H9 (cell line): ENCODE data around the gene GNAT3. TPM values are rescaled to one million over a fixed set of nuclear protein-coding genes. Genes with fewer than 3 reads are reported as not detected.

Source experiments
- DNase-seq: peaks from one replicate; pipeline ENCODE4 v3.0.0-alpha.2; 2017
- H2AFZ ChIP-seq: one replicate; pipeline ENCODE4 v1.6.1; 2013; ENCODE audit warnings: mild to moderate bottlenecking, low read length, control low read depth, moderate library complexity
- H2AK5ac ChIP-seq: 2 replicates; pipeline ENCODE4 v1.6.1; 2013; ENCODE audit warnings: low read length, control low read depth, mixed read lengths; ENCODE audit not compliant: insufficient read length
- H2BK120ac ChIP-seq: one replicate; pipeline ENCODE4 v1.6.1; 2013; ENCODE audit warnings: low read depth, mild to moderate bottlenecking, low read length, control low read depth, inconsistent platforms; ENCODE audit not compliant: poor library complexity, severe bottlenecking
- H2BK12ac ChIP-seq: 2 replicates; pipeline ENCODE4 v1.6.1; 2013; ENCODE audit warnings: low read length, control low read depth, mixed read lengths, low read depth; ENCODE audit not compliant: insufficient read length
- H2BK15ac ChIP-seq: 2 replicates; pipeline ENCODE4 v1.6.1; 2013; ENCODE audit warnings: low read depth, low read length, control low read depth
- H2BK20ac ChIP-seq: one replicate; pipeline ENCODE4 v1.6.1; 2013; ENCODE audit warnings: low read depth, mild to moderate bottlenecking, low read length, control low read depth, inconsistent platforms; ENCODE audit not compliant: poor library complexity, severe bottlenecking
- H2BK5ac ChIP-seq: 2 replicates; pipeline ENCODE4 v1.6.1; 2013; ENCODE audit warnings: low read length, control low read depth, mixed read lengths; ENCODE audit not compliant: insufficient read length
- H3K14ac ChIP-seq: 2 replicates; pipeline ENCODE4 v1.6.1; 2013; ENCODE audit warnings: low read length, control low read depth; ENCODE audit not compliant: insufficient read depth
- H3K18ac ChIP-seq: 2 replicates; pipeline ENCODE4 v1.6.1; 2013; ENCODE audit warnings: low read depth, mild to moderate bottlenecking, mixed read lengths, low read length, control low read depth; ENCODE audit not compliant: insufficient read length
- H3K23ac ChIP-seq: 2 replicates; pipeline ENCODE4 v1.6.1; 2013; ENCODE audit warnings: low read length, control low read depth, mixed read lengths, low read depth; ENCODE audit not compliant: insufficient read length
- H3K23me2 ChIP-seq: 2 replicates; pipeline ENCODE4 v1.6.1; 2013; ENCODE audit warnings: low read depth, mild to moderate bottlenecking, mixed read lengths, low read length, control low read depth; ENCODE audit not compliant: insufficient read length, poor library complexity, severe bottlenecking
- H3K27ac ChIP-seq: 2 replicates; pipeline ENCODE4 v1.5.1; 2013; ENCODE audit warnings: low read length, control low read depth, mixed read lengths, low read depth; ENCODE audit not compliant: insufficient read length
- H3K27me3 ChIP-seq: 2 replicates; pipeline ENCODE4 v1.6.1; 2013; ENCODE audit warnings: low read length, control low read depth, inconsistent platforms; ENCODE audit not compliant: insufficient read depth
- H3K4ac ChIP-seq: 2 replicates; pipeline ENCODE4 v1.6.1; 2013; ENCODE audit warnings: low read depth, mild to moderate bottlenecking, control low read depth, inconsistent platforms, low read length, moderate library complexity
- H3K4me1 ChIP-seq: 2 replicates; pipeline ENCODE4 v1.6.1; 2013; ENCODE audit warnings: low read length, control low read depth, inconsistent platforms; ENCODE audit not compliant: insufficient read depth
- H3K4me2 ChIP-seq: 2 replicates; pipeline ENCODE4 v1.6.1; 2013; ENCODE audit warnings: low read length, control low read depth, mixed read lengths; ENCODE audit not compliant: insufficient read length, insufficient read depth
- H3K56ac ChIP-seq: 2 replicates; pipeline ENCODE4 v1.6.1; 2013; ENCODE audit warnings: low read depth, mild to moderate bottlenecking, mixed read lengths, low read length, control low read depth; ENCODE audit not compliant: insufficient read length
- H3K79me1 ChIP-seq: 2 replicates; pipeline ENCODE4 v1.6.1; 2013; ENCODE audit warnings: low read depth, mild to moderate bottlenecking, moderate library complexity, low read length, control low read depth, inconsistent platforms; ENCODE audit not compliant: insufficient read depth, poor library complexity, severe bottlenecking
- H3K79me2 ChIP-seq: 2 replicates; pipeline ENCODE4 v1.6.1; 2013; ENCODE audit warnings: low read length, control low read depth, inconsistent platforms; ENCODE audit not compliant: insufficient read depth
- H3K9ac ChIP-seq: 2 replicates; pipeline ENCODE4 v1.6.1; 2013; ENCODE audit warnings: low read length, control low read depth, mixed read lengths; ENCODE audit not compliant: insufficient read length; ENCODE audit errors: extremely low read depth
- H3K9me3 ChIP-seq: one replicate; pipeline ENCODE4 v1.6.1; 2013; ENCODE audit warnings: low read depth, low read length, inconsistent platforms; ENCODE audit not compliant: control insufficient read depth
- H3T11ph ChIP-seq: one replicate; pipeline ENCODE4 v1.6.1; 2013; ENCODE audit warnings: mild to moderate bottlenecking, low read length, control low read depth, inconsistent platforms
- H4K20me1 ChIP-seq: one replicate; pipeline ENCODE4 v1.6.1; 2013; ENCODE audit not compliant: control insufficient read depth, insufficient read length, insufficient read depth
- H4K5ac ChIP-seq: 2 replicates; pipeline ENCODE4 v1.6.1; 2013; ENCODE audit warnings: low read depth, mild to moderate bottlenecking, mixed read lengths, low read length, control low read depth; ENCODE audit not compliant: insufficient read length
- H4K8ac ChIP-seq: replicated peaks from 2 replicates; pipeline ENCODE4 v1.6.1; 2013; ENCODE audit warnings: low read length, control low read depth, mixed read lengths, low read depth; ENCODE audit not compliant: insufficient read length
- H4K91ac ChIP-seq: 2 replicates; pipeline ENCODE4 v1.6.1; 2013; ENCODE audit warnings: low read depth, mild to moderate bottlenecking, moderate library complexity, mixed read lengths, low read length, control low read depth; ENCODE audit not compliant: insufficient read length
- H3K27ac Mint-ChIP-seq, 3 experiments: 2 replicates in 2 of 3; 3 replicates in 1 of 3; pipeline ENCODE4 v1.8.0; 2020 to 2021; ENCODE audit warnings: mixed read lengths in 3 of 3, mild to moderate bottlenecking in 1 of 3, moderate library complexity in 1 of 3
- H3K27me3 Mint-ChIP-seq: 2 replicates; pipeline ENCODE4 v1.8.0; 2021; ENCODE audit warnings: low read depth, mild to moderate bottlenecking, moderate library complexity, mixed read lengths
- H3K36me3 Mint-ChIP-seq, 3 experiments: 2 replicates in 2 of 3; 3 replicates in 1 of 3; pipeline ENCODE4 v1.8.0; 2020 to 2021; ENCODE audit warnings: low read depth in 3 of 3, mixed read lengths in 3 of 3; ENCODE audit not compliant: insufficient read depth in 1 of 3
- H3K4me1 Mint-ChIP-seq, 2 experiments: 2 replicates each; pipeline ENCODE4 v1.8.0; 2020; ENCODE audit warnings: mixed read lengths in 2 of 2
- H3K4me3 Mint-ChIP-seq, 2 experiments: 2 replicates in 1 of 2; 3 replicates in 1 of 2; pipeline ENCODE4 v1.8.0; 2020 to 2021; ENCODE audit warnings: mild to moderate bottlenecking in 2 of 2, mixed read lengths in 2 of 2, moderate library complexity in 1 of 2
- H3K9me3 Mint-ChIP-seq, 2 experiments: 2 replicates in 1 of 2; 3 replicates in 1 of 2; pipeline ENCODE4 v1.8.0; 2020; ENCODE audit warnings: mild to moderate bottlenecking in 2 of 2, mixed read lengths in 2 of 2, moderate library complexity in 1 of 2
- CTCF ChIP-seq: fragments of 200-600 bp; sonication (generic); conservative IDR thresholded peaks from 3 replicates; pipeline ENCODE4 v1.8.0; 2021; ENCODE audit warnings: antibody characterized with exemption, mild to moderate bottlenecking
- WGBS: extraction: QIAGEN DNeasy Blood & Tissue Kit; methylation state at CpG from one replicate; pipeline ENCODE4 v1.1.7; 2013; ENCODE audit warnings: missing lambda C conversion rate, low lambda C conversion rate, mixed read lengths; ENCODE audit not compliant: insufficient read length; ENCODE audit errors: extremely low coverage; 5-methylcytosine and 5-hydroxymethylcytosine counted together
- total RNA-seq: library from RNA; stranded (reverse); gene quantifications from 2 replicates; pipeline ENCODE4 v1.2.1, GENCODE V29; 2021

GNAT3 gene
- total RNA-seq, 1 experiment from 2014 or later = not detected

- no peak overlapping the region for H3K27ac ChIP-seq
- H3T11ph ChIP-seq = no peak overlapping the region
- H3K4me2 ChIP-seq = no peak overlapping the region
- H4K91ac ChIP-seq = no peak overlapping the region
- H2BK12ac ChIP-seq = no peak overlapping the region
- no peaks in the 10 kb centered on the region for H3K23me2 ChIP-seq
- H3K18ac ChIP-seq = no peak overlapping the region
- no peak for TF ChIP-seq CTCF
- no peak overlapping the region for H2BK5ac ChIP-seq
- H3K79me2 ChIP-seq = no peaks in the 10 kb centered on the region
- H2AK5ac ChIP-seq = no peak overlapping the region
- H3K9ac ChIP-seq = no peak overlapping the region
- H3K4me1 ChIP-seq = no peaks in the 10 kb centered on the region; the same call in 1 of the 2 replicates
- H2BK20ac ChIP-seq = no peak overlapping the region
- no peak overlapping the region for H3K27ac Mint-ChIP-seq
- WGBS = no CpG with 5 or more reads among the region's 1 CpG
- no peaks in the 10 kb centered on the region for H3K79me1 ChIP-seq
- no peaks in the 10 kb centered on the region for H3K9me3 ChIP-seq
- no peak overlapping the region for H4K8ac ChIP-seq
- H3K4me3 Mint-ChIP-seq = no peak overlapping the region
- no peak overlapping the region for H4K5ac ChIP-seq
- peaks cover 6 to 9% of the 10 kb centered on the region in 2 experiments for H3K4me1 Mint-ChIP-seq
- H3K14ac ChIP-seq = no peak overlapping the region
- H3K36me3 Mint-ChIP-seq = no peaks in the 10 kb centered on the region
- H3K56ac ChIP-seq = no peak overlapping the region
- no peaks in the 10 kb centered on the region for H3K9me3 Mint-ChIP-seq
- H2AFZ ChIP-seq = no peak overlapping the region
- H3K23ac ChIP-seq = no peak overlapping the region
- no peaks in the 10 kb centered on the region for H4K20me1 ChIP-seq
- no peaks in the 10 kb centered on the region for H3K27me3 Mint-ChIP-seq
- DNase-seq = no peak
- H3K4ac ChIP-seq = no peak overlapping the region
- H3K27me3 ChIP-seq = no peaks in the 10 kb centered on the region
- H2BK15ac ChIP-seq = no peak overlapping the region
- no peak overlapping the region for H2BK120ac ChIP-seq
These were observed 82.7 kb downstream of the GNAT3 start for GRCh38 chr7:80429181-80429580.
